ENCODE results near the gene OOSP2. TPM values are rescaled to one million over a fixed set of nuclear protein-coding genes. Genes with fewer than 3 reads are reported as not detected.
A peak's percentile ranks its signal among the peaks of the same experiment; 100 is the strongest.
"Not testable (repeated sequence)": the region's sequence is repeated elsewhere in the genome, so short reads cannot be mapped to it uniquely, and the experiment has no call there.

Gene OOSP2
- not detected in 2 replicates for total RNA-seq (2014; rRNA removed; shearing (Covaris generic))

DNA sequence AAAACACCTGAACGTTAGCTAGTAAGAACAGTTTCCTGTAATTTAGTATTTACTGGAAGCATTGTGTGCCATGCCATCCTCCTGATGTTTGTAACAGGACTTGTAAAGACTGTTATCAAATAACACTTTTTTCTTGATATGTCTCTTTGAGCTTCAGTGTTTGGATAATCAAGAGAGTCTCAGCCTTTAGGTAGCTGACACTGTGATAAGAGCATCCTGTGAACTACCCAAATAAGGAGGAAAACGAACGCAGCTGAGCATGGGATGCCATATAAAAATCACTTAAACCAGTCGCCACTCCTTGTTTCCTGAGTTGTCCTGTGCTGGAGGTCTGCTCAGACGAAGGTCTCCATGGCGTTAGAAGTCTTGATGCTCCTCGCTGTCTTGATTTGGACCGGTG, at the start of gene OOSP2:
Gene OOSP2 (plus strand): TSS at position 301 of the 400 bp plus-strand sequence. CDS start 51 bp downstream, at position 352.
- no peak for DNase-seq
- Histone ChIP-seq H3K27me3 (no peaks in the 10 kb centered on the region), H3K36me3 (no peaks in the 10 kb centered on the region), H3K27ac (no peak within 1 kb of the TSS), H3K4me1 (no peaks in the 10 kb centered on the region), H3K9me3 (replicated peaks) (no peaks in the 10 kb centered on the region), H3K4me3 (no peak within 1 kb of the TSS)

DNA sequence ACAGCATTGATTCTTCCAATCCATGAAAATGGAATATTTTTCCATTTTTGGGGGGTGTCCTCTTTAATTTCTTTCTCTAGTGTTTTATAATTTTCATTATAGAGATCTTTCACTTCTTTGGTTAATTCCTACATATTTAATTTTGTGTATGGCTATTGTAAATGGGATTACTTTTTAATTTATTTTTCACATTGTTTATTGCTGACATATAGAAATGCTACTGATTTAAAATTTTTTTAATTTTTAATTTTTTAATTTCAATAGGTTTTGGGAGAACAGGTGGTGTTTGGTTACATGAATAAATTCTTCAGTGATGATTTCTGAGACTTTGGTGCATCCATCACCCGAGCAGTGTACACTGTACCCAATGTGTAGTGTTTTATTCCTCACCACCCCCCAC, 49.8 kb upstream of the OOSP2 start:
- H3K4me3 ChIP-seq = no peak overlapping the region
- H3K9me3 ChIP-seq (replicated peaks) = no peaks in the 10 kb centered on the region
- no peak for DNase-seq
- H3K36me3 ChIP-seq = no peaks in the 10 kb centered on the region
- H3K4me1 ChIP-seq = no peaks in the 10 kb centered on the region
- no peak overlapping the region for H3K27ac ChIP-seq
- H3K27me3 ChIP-seq = no peaks in the 10 kb centered on the region

DNA sequence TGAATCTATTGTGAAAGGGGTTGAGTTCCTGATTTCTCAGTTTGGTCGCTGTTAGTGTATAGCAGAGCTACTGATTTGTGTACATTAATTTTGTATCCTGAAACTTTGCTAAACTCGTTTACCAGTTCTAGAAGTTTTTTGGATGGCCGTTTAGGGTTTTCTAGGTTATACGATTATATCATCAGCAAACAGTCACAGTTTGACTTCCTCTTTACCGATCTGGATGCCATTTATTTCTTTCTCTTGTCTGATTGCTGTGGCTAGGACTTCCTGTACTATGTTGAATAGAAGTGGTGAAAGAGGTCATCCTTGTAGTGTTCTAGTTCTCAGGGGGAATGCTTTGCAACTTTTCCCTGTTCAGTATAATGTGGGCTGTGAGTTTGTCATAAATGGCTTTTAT, 47.8 kb upstream of the OOSP2 start:
- H3K4me1 ChIP-seq = no peaks in the 10 kb centered on the region
- no peak overlapping the region for H3K27ac ChIP-seq
- H3K27me3 ChIP-seq = no peaks in the 10 kb centered on the region
- DNase-seq = no peak
- H3K36me3 ChIP-seq = no peaks in the 10 kb centered on the region
- H3K4me3 ChIP-seq = no peak overlapping the region
- H3K9me3 ChIP-seq (replicated peaks) = no peaks in the 10 kb centered on the region

GRCh38 chr11:59997800-59998199, 42.4 kb upstream of the OOSP2 start:
- Histone ChIP-seq H3K4me3 (no peak overlapping the region), H3K4me1 (no peaks in the 10 kb centered on the region), H3K27ac (no peak overlapping the region), H3K27me3 (no peaks in the 10 kb centered on the region), H3K9me3 (replicated peaks) (peaks cover 4% of the 10 kb centered on the region; the same call in 1 of the 2 replicates), H3K36me3 (no peaks in the 10 kb centered on the region)
- DNase-seq = no peak

DNA sequence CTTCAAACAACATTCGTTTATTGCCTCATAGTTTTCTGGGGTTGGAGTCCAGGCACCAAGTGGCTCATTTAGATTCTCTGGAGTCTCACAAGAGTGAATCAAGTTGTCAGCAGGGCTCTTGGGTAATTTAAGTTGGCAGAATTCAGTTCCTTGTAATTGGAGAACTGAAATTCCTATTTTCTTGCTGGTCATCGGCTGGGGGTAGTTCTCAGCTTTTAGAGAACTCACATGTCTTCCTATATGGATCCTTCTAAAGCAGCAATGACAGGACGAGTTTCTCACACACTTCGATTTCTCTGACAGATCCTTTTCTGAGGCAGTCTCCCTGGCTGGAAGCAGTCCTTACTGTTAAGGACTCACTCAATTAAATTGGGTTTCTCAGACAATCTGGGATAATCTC, 40.5 kb upstream of the OOSP2 start:
- Histone ChIP-seq H3K9me3 (replicated peaks) (peaks cover 4% of the 10 kb centered on the region; the same call in 1 of the 2 replicates), H3K27me3 (no peaks in the 10 kb centered on the region), H3K4me1 (no peaks in the 10 kb centered on the region), H3K27ac (no peak overlapping the region), H3K4me3 (no peak overlapping the region), H3K36me3 (no peaks in the 10 kb centered on the region)
- DNase-seq = no peak

- H3K27ac ChIP-seq = no peak overlapping the region
- H3K36me3 ChIP-seq = no peaks in the 10 kb centered on the region
- H3K4me3 ChIP-seq = no peak overlapping the region
- H3K27me3 ChIP-seq = no peaks in the 10 kb centered on the region
- DNase-seq = no peak
- peaks cover 4% of the 10 kb centered on the region; the same call in 1 of the 2 replicates for H3K9me3 ChIP-seq (replicated peaks)
- no peaks in the 10 kb centered on the region for H3K4me1 ChIP-seq
Measured at GRCh38 chr11:60003729-60004128, 36.5 kb upstream of the OOSP2 start.

GRCh38 chr11:60005360-60005759, 34.8 kb upstream of the OOSP2 start:
- peaks cover 4% of the 10 kb centered on the region; the same call in 1 of the 2 replicates for H3K9me3 ChIP-seq (replicated peaks)

DNA sequence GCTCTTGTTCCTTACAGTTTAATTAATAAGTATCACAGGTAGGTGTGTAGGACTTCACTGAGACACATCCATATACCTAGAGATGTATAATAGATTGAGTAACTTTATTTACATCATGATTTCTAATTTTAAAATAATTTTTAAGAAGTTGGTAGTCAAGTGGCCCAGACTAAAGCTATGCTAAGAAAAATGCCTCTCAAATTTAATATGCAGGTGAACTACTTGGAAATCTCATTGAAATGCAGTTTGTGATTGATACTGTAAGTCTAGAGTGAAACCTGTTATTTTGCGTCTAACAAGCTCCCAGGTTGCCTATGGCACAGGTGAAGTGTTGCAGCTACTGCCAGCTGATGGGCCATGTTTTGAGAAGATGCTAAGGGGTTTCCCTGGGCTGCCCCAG, 23.3 kb upstream of the OOSP2 start, which contains the start of gene OOSP4B:
Gene OOSP4B (plus strand): TSS at position 301 of the 400 bp plus-strand sequence.
- no peak for DNase-seq
- no peak within 1 kb of the TSS for H3K4me3 ChIP-seq
- H3K27me3 ChIP-seq = no peaks in the 10 kb centered on the region
- no peaks in the 10 kb centered on the region for H3K36me3 ChIP-seq
- H3K9me3 ChIP-seq (replicated peaks) = no peaks in the 10 kb centered on the region
- H3K27ac ChIP-seq = no peak within 1 kb of the TSS
- H3K4me1 ChIP-seq = peaks cover 4% of the 10 kb centered on the region; the same call in 1 of the 2 replicates

More at GRCh38 chr11:60005360-60005759, 34.8 kb upstream of the OOSP2 start:
- Histone ChIP-seq H3K27me3 (no peaks in the 10 kb centered on the region), H3K4me1 (no peaks in the 10 kb centered on the region), H3K4me3 (no peak overlapping the region), H3K36me3 (no peaks in the 10 kb centered on the region), H3K27ac (no peak overlapping the region)
- DNase-seq = no peak

GRCh38 chr11:60018058-60018457, 22.2 kb upstream of the OOSP2 start:
- Histone ChIP-seq H3K36me3 (no peaks in the 10 kb centered on the region), H3K27me3 (no peaks in the 10 kb centered on the region), H3K9me3 (replicated peaks) (no peaks in the 10 kb centered on the region), H3K27ac (no peak overlapping the region), H3K4me3 (no peak overlapping the region), H3K4me1 (peaks cover 4% of the 10 kb centered on the region; the same call in 1 of the 2 replicates)
- DNase-seq = peak in 1 of 2 experiments; percentile 23

DNA sequence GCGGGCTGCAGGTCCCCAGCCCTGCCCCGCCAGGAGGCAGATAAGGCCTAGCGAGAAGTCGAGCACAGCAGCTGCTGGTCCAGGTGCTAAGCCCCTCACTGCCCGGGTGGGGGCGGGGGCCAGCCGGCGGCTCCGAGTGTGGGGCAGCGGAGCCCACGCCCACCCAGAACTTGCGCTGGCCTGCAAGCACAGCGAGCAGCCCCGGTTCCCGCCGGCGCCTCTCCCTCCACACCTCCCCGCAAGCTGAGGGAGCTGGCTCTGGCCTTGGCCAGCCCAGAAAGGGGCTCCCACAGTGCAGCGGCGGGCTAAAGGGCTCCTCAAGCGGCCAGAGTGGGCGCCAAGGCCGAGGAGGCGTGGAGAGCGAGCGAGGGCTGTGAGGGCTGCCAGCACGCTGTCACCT, 19.8 kb upstream of the OOSP2 start:
- H3K36me3 ChIP-seq, DNase-seq: not testable (repeated sequence)

GRCh38 chr11:60029015-60029632, 11.1 kb upstream of the OOSP2 start:
- no peaks in the 10 kb centered on the region for H3K9me3 ChIP-seq (replicated peaks)
- no peaks in the 10 kb centered on the region for H3K4me1 ChIP-seq
- no peaks in the 10 kb centered on the region for H3K27me3 ChIP-seq
- no peak overlapping the region for H3K27ac ChIP-seq
- H3K36me3 ChIP-seq = no peaks in the 10 kb centered on the region
- DNase-seq = no peak
- no peak overlapping the region for H3K4me3 ChIP-seq

More for the DNA sequence above, 19.8 kb upstream of the OOSP2 start:
- not testable (repeated sequence) for H3K27me3 ChIP-seq; H3K4me1 ChIP-seq; H3K27ac ChIP-seq; H3K4me3 ChIP-seq; H3K9me3 ChIP-seq (replicated peaks)

GRCh38 chr11:60050422-60050821, 10.2 kb downstream of the OOSP2 start:
- not testable (repeated sequence) for H3K9me3 ChIP-seq (replicated peaks); DNase-seq; H3K27me3 ChIP-seq; H3K36me3 ChIP-seq; H3K4me3 ChIP-seq; H3K4me1 ChIP-seq; H3K27ac ChIP-seq

DNA sequence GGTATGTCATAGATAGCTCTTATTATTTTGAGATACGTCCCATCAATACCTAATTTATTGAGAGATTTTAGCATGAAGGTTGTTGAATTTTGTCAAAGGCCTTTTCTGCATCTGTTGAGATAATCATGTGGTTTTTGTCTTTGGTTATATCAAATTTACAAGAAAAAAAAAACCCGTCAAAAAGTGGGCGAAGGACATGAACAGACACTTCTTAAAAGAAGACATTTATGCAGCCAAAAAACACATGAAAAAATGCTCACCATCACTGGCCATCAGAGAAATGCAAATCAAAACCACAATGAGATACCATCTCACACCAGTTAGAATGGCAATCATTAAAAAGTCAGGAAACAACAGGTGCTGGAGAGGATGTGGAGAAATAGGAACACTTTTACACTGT, 10.6 kb downstream of the OOSP2 start:
- H3K36me3 ChIP-seq; H3K9me3 ChIP-seq (replicated peaks); H3K27ac ChIP-seq; DNase-seq; H3K4me1 ChIP-seq; H3K4me3 ChIP-seq; H3K27me3 ChIP-seq: not testable (repeated sequence)

DNA sequence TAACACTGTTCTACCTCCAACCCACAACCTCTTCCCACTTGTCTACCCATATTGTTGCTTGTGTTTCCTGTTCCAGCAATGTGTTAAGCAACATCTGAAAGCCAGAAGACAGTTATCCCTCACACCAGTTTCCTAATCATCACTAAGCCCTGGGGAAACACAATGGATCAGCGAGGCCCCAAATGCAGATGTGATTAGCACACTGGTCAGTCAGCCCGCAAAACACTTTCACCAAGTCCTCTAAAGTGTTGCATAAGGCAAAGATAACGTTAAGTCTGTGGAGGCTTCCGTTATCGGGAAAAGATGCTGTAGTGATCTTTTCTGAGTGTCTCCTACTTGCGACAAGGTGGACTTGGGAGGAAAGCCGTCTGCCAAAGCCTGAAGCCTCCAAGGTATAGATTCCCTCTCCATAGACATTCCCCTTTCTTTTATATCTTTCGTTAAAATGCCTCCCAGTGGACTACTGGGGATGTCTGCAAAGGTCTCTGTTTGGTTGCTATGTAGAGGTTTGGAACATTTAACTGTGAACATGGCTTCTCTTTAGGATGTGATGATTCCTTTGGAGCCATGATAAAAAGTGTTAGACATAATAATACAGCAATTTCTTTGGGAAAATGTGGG, 16.2 kb downstream of the OOSP2 start, which contains the start of gene MS4A3:
Gene MS4A3 (plus strand): TSS at position 317 of the 621 bp plus-strand sequence. CDS start 4,496 bp downstream, outside the sequence.
- H3K4me1 ChIP-seq = no peaks in the 10 kb centered on the region
- no peaks in the 10 kb centered on the region for H3K36me3 ChIP-seq
- no peaks in the 10 kb centered on the region for H3K27me3 ChIP-seq
- no peak within 1 kb of the TSS for H3K27ac ChIP-seq
- DNase-seq = no peak
- no peak within 1 kb of the TSS for H3K4me3 ChIP-seq
- H3K9me3 ChIP-seq (replicated peaks) = no peaks in the 10 kb centered on the region

- DNase-seq = no peak
- Histone ChIP-seq H3K9me3 (replicated peaks) (no peaks in the 10 kb centered on the region), H3K36me3 (no peaks in the 10 kb centered on the region)
Measured at GRCh38 chr11:60059052-60059451, 18.8 kb downstream of the OOSP2 start.

More at GRCh38 chr11:60059052-60059451, 18.8 kb downstream of the OOSP2 start:
- Histone ChIP-seq H3K27ac (no peak overlapping the region), H3K4me3 (no peak overlapping the region), H3K4me1 (no peaks in the 10 kb centered on the region), H3K27me3 (no peaks in the 10 kb centered on the region)
